IMR-90 (cell line): ENCODE measurements around the gene MTPN. TPM values are rescaled to one million over a fixed set of nuclear protein-coding genes. Genes with fewer than 3 reads are reported as not detected.

ENCODE experiments used
- ATAC-seq: fragments of 200-7000 bp; cut with Tn5 transposase; 2 replicates; pipeline ENCODE4 v1.9.1; 2020; ENCODE audit warnings: low read depth, mild to moderate bottlenecking, moderate library complexity
- BruUV-seq: library from RNA; stranded (reverse); fragments of 400-500 nt; replicated peaks from 2 replicates; lab custom pipeline; 2021; lab: Mats Ljungman, UMichigan
- CTCF ChIA-PET: fragments of 300-600 bp; formaldehyde crosslinking; extraction: SDS; loops from one replicate; lab custom pipeline; 2021; ENCODE audit warnings: antibody characterized with exemption; lab: Yijun Ruan, JAX
- POLR2A ChIA-PET: fragments of 300-600 bp; sonication (Branson Sonifier 250); formaldehyde crosslinking; loops from one replicate; lab custom pipeline; 2022; ENCODE audit warnings: antibody characterized with exemption; ENCODE audit not compliant: unreplicated experiment; lab: Charles Lee
- DNase-seq: peaks from one replicate; pipeline ENCODE4 v3.0.0; 2013
- H2AFZ ChIP-seq: replicated peaks from 2 replicates; pipeline ENCODE3; 2013; ENCODE audit warnings: low read length, mild to moderate bottlenecking; ENCODE audit not compliant: poor library complexity
- H2AK5ac ChIP-seq: 2 replicates; pipeline ENCODE4 v1.6.1; 2013; ENCODE audit warnings: low read depth, low read length, inconsistent platforms
- H2AK9ac ChIP-seq: replicated peaks from 2 replicates; pipeline ENCODE3; 2013; ENCODE audit warnings: mild to moderate bottlenecking, low read depth, low read length, moderate library complexity; ENCODE audit not compliant: poor library complexity
- H2BK120ac ChIP-seq: 2 replicates; pipeline ENCODE4 v1.6.1; 2013; ENCODE audit warnings: low read depth, low read length, inconsistent platforms
- H2BK15ac ChIP-seq: 3 replicates; pipeline ENCODE4 v1.6.1; 2013; ENCODE audit warnings: low read depth, low read length, inconsistent platforms
- H2BK20ac ChIP-seq: 2 replicates; pipeline ENCODE4 v1.6.1; 2013; ENCODE audit warnings: low read depth, mild to moderate bottlenecking, inconsistent platforms, low read length, moderate library complexity
- H2BK5ac ChIP-seq: 2 replicates; pipeline ENCODE4 v1.6.1; 2013; ENCODE audit warnings: mild to moderate bottlenecking, low read depth, low read length, inconsistent platforms; ENCODE audit not compliant: poor library complexity, severe bottlenecking
- H3K14ac ChIP-seq: replicated peaks from 2 replicates; pipeline ENCODE4 v1.6.1; 2013; ENCODE audit warnings: low read depth, low read length, inconsistent platforms
- H3K18ac ChIP-seq: 2 replicates; pipeline ENCODE4 v1.6.1; 2013; ENCODE audit warnings: low read depth, low read length, control low read depth
- H3K23ac ChIP-seq: 2 replicates; pipeline ENCODE4 v1.6.1; 2013; ENCODE audit warnings: low read depth, low read length, inconsistent platforms
- H3K27ac ChIP-seq: 2 replicates; pipeline ENCODE4 v1.5.1; 2013; ENCODE audit warnings: mild to moderate bottlenecking, control low read depth, low read length; ENCODE audit not compliant: insufficient read depth
- H3K27me3 ChIP-seq: 2 replicates; pipeline ENCODE4 v1.6.1; 2013; ENCODE audit warnings: low read length; ENCODE audit not compliant: control insufficient read depth, insufficient read depth
- H3K36me3 ChIP-seq: 2 replicates; pipeline ENCODE4 v1.6.1; 2013; ENCODE audit warnings: low read length, mixed read lengths; ENCODE audit not compliant: control insufficient read depth, insufficient read depth
- H3K4ac ChIP-seq: 2 replicates; pipeline ENCODE4 v1.6.1; 2013; ENCODE audit warnings: low read depth, low read length, inconsistent platforms
- H3K4me1 ChIP-seq: 2 replicates; pipeline ENCODE4 v1.6.1; 2013; ENCODE audit warnings: low read length, mixed read lengths; ENCODE audit not compliant: control insufficient read depth, insufficient read depth
- H3K4me2 ChIP-seq: 2 replicates; pipeline ENCODE4 v1.6.1; 2013; ENCODE audit warnings: low read depth, mild to moderate bottlenecking, control low read depth, low read length, moderate library complexity
- H3K4me3 ChIP-seq: 2 replicates; pipeline ENCODE4 v1.5.1; 2013; ENCODE audit warnings: low read depth, mild to moderate bottlenecking, control low read depth, low read length, moderate library complexity; ENCODE audit not compliant: insufficient read depth
- H3K56ac ChIP-seq: 2 replicates; pipeline ENCODE4 v1.6.1; 2013; ENCODE audit warnings: low read length, inconsistent platforms; ENCODE audit not compliant: insufficient read depth; ENCODE audit errors: extremely low read depth
- H3K79me1 ChIP-seq, 2 experiments: 2 replicates each; pipeline ENCODE4 v1.6.1; 2013; ENCODE audit warnings: low read length in 2 of 2, inconsistent platforms in 1 of 2, low read depth in 1 of 2
- H3K9ac ChIP-seq: 2 replicates; pipeline ENCODE4 v1.6.1; 2013; ENCODE audit warnings: low read depth, low read length, control low read depth
- H3K9me1 ChIP-seq: 2 replicates; pipeline ENCODE4 v1.6.1; 2013; ENCODE audit warnings: low read length, inconsistent platforms; ENCODE audit not compliant: insufficient read depth
- H3K9me3 ChIP-seq: 2 replicates; pipeline ENCODE4 v1.6.1; 2013; ENCODE audit warnings: low read length; ENCODE audit not compliant: control insufficient read depth, insufficient read depth
- H4K20me1 ChIP-seq: 2 replicates; pipeline ENCODE4 v1.6.1; 2013; ENCODE audit warnings: low read length, inconsistent platforms; ENCODE audit not compliant: insufficient read depth
- H4K5ac ChIP-seq: 2 replicates; pipeline ENCODE4 v1.6.1; 2013; ENCODE audit warnings: mild to moderate bottlenecking, low read depth, low read length, control low read depth
- H4K8ac ChIP-seq, 2 experiments: 2 replicates each; pipeline ENCODE4 v1.6.1; 2013; ENCODE audit warnings: low read depth in 2 of 2, low read length in 2 of 2, control low read depth in 1 of 2, inconsistent platforms in 1 of 2
- H4K91ac ChIP-seq: 2 replicates; pipeline ENCODE4 v1.6.1; 2013; ENCODE audit warnings: low read depth, low read length, inconsistent platforms; ENCODE audit not compliant: insufficient read depth
- BHLHE40 ChIP-seq: fragments of 150-350 bp; IDR thresholded peaks from 2 replicates; pipeline ENCODE4 v1.6.1; 2016; ENCODE audit warnings: mild to moderate bottlenecking, low read depth, low read length
- CEBPB ChIP-seq: IDR thresholded peaks from 2 replicates; pipeline ENCODE4 v1.6.1; 2012; ENCODE audit warnings: low read depth, low read length, improper control_type of control experiment
- CHD1 ChIP-seq: IDR thresholded peaks from 2 replicates; pipeline ENCODE4 v1.6.1; 2012; ENCODE audit warnings: low read depth, low read length, improper control_type of control experiment
- MAZ ChIP-seq: IDR thresholded peaks from 2 replicates; pipeline ENCODE4 v1.6.1; 2012; ENCODE audit warnings: low read depth, mild to moderate bottlenecking, low read length, improper control_type of control experiment, moderate library complexity, borderline replicate concordance
- POLR2A ChIP-seq: IDR thresholded peaks from 2 replicates; pipeline ENCODE4 v1.6.1; 2012; ENCODE audit warnings: mild to moderate bottlenecking, low read depth, low read length
- SMC3 ChIP-seq: fragments of 150-350 bp; IDR thresholded peaks from 2 replicates; pipeline ENCODE4 v1.6.1; 2016; ENCODE audit warnings: low read depth, mild to moderate bottlenecking, antibody characterized with exemption, low read length, moderate library complexity
- WGBS, 2 experiments: methylation state at CpG; one replicate each; pipeline versions ENCODE4 v1.1.5 to v1.1.7; 2013; ENCODE audit warnings: missing lambda C conversion rate in 2 of 2; ENCODE audit not compliant: insufficient read length in 1 of 2; ENCODE audit errors: extremely low coverage in 2 of 2; 5-methylcytosine and 5-hydroxymethylcytosine counted together
- dilution Hi-C: fragments of 300-500 bp; cut with HindIII; formaldehyde crosslinking; loops from one replicate; pipeline ENCODE4 v1.14.3; 2018; ENCODE audit warnings: low sequenced_read_pairs; ENCODE audit not compliant: unreplicated experiment
- in situ Hi-C: fragments of 300-500 bp; cut with MboI; formaldehyde crosslinking; loops from 3 replicates; pipeline ENCODE4 v1.14.3; 2019; ENCODE audit warnings: low sequenced_read_pairs, inconsistent platforms, mixed read lengths
- intact Hi-C: fragments of 100-400 bp; cut with micrococcal nuclease; formaldehyde crosslinking; loops from 2 replicates; pipeline ENCODE4 v1.10.0; 2022
- polyA plus RNA-seq, 3 experiments: library from polyadenylated mRNA; depleted of rRNA; stranded (reverse); fragments of >200 nt; gene quantifications; 2 replicates each; pipeline ENCODE4 v1.2.3, GENCODE V29; 2012; ENCODE audit warnings: low replicate concordance in 1 of 3
- total RNA-seq: library from RNA; depleted of rRNA; stranded (reverse); fragments of >200 nt; gene quantifications from 2 replicates; pipeline ENCODE4 v1.2.3, GENCODE V29; 2012

MTPN gene
- total and polyA plus RNA-seq, 2 of the 4 experiments (the other 2 are of a cell fraction) = 58.8 to 94.4 TPM

DNA sequence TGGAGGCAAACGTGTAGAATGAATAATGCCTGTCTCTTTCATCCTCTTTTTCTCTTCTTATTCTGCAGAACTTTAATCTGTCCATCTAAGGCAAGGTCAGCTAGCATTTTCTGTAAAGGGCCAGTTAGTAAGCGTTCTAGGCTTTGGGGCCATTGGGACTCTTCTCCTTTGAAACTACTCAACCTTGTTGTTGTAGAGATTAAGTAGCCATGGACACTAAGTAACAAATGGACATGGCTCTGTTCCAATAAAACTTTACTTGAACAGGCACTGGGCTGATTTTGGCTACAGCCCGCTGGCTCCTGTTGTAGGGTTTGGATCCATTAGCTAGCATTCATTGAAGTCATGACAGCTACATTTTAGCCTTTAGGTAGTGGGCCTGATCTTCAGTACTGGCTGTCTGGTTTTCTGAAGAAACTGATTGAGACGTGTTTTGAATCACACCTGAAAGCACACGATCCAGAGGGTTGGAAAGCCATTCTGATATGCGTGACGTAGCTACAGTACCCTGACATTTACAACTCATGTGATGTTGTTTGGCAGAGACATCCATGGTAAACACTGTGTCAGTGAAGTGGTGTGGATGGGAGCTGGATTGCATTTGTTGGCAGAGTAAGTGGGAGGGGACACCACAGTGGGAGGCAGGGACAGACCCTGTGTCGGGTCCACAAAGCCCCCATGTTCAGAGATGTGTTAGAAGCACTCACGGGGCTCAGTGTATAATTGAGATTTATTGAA is 92.5 kb downstream of the MTPN start:
- Histone ChIP-seq H3K23ac (no peak overlapping the region), H2AFZ (peak overlapping the region; percentile 52), H4K20me1 (no peaks in the 10 kb centered on the region), H2BK120ac (no peak overlapping the region), H3K4me1 (no peaks in the 10 kb centered on the region), H3K27me3 (peaks cover 2% of the 10 kb centered on the region; the same call in 1 of the 2 replicates), H4K8ac (no peak overlapping the region), H3K36me3 (no peaks in the 10 kb centered on the region), H3K18ac (no peak overlapping the region), H3K14ac (no peak overlapping the region), H4K5ac (no peak overlapping the region), H2BK5ac (no peak overlapping the region), H2AK5ac (no peak overlapping the region), H2AK9ac (no peak overlapping the region), H2BK20ac (no peak overlapping the region), H2BK15ac (no peak overlapping the region), H4K91ac (no peak overlapping the region), H3K27ac (no peak overlapping the region), H3K9ac (no peak overlapping the region), H3K56ac (no peak overlapping the region), H3K4ac (no peak overlapping the region), H3K9me3 (no peaks in the 10 kb centered on the region), H3K9me1 (no peaks in the 10 kb centered on the region), H3K79me1 (no peaks in the 10 kb centered on the region), H3K4me2 (no peak overlapping the region), H3K4me3 (no peak overlapping the region)
- TF ChIP-seq BHLHE40 (no peak), CEBPB (no peak), SMC3 (no peak), CHD1 (no peak), MAZ (no peak), POLR2A (no peak)
- dilution Hi-C loops = no loop called here
- intact Hi-C loops = no loop called here
- DNase-seq = no peak
- ATAC-seq = no peak
- in situ Hi-C loops = no loop called here
- BruUV-seq = no TSS peak
- WGBS, 2 experiments = 57% methylated on average over 1 of the region's 9 CpGs; no CpG with 5 or more reads in 1 of the 2 experiments
- POLR2A ChIA-PET = no interaction called here
- CTCF ChIA-PET = no interaction called here
